OCI-LY1 (cell line): ENCODE measurements around the gene KLHL29.

Experiments
- H2AFZ ChIP-seq: fragments of 200-600 bp; sonication (generic), shearing (Covaris generic); 2 replicates; pipeline ENCODE4 v1.6.0; 2014; ENCODE audit warnings: antibody characterized with exemption, mild to moderate bottlenecking, low read length
- H3F3A ChIP-seq: fragments of 200-600 bp; sonication (generic), shearing (Covaris generic); 2 replicates; pipeline ENCODE4 v1.6.0; 2014; ENCODE audit warnings: mild to moderate bottlenecking, antibody characterized with exemption, low read length, moderate library complexity; ENCODE audit not compliant: insufficient read depth
- H3K27ac ChIP-seq: fragments of 200-600 bp; sonication (generic); 2 replicates; pipeline ENCODE4 v1.5.1; 2014; ENCODE audit warnings: low read length, mixed run types, mild to moderate bottlenecking, low read depth; ENCODE audit not compliant: poor library complexity, severe bottlenecking
- H3K27me3 ChIP-seq: fragments of 200-600 bp; sonication (generic); 2 replicates; pipeline ENCODE4 v1.6.0; 2014; ENCODE audit warnings: antibody characterized with exemption, mild to moderate bottlenecking, low read length, moderate library complexity; ENCODE audit not compliant: insufficient read depth
- H3K36me3 ChIP-seq: fragments of 200-600 bp; sonication (generic); 2 replicates; pipeline ENCODE4 v1.6.1; 2014; ENCODE audit warnings: mild to moderate bottlenecking, antibody characterized with exemption, low read length, moderate library complexity, mixed read lengths; ENCODE audit not compliant: insufficient read depth
- H3K4me1 ChIP-seq: fragments of 200-600 bp; sonication (generic); 2 replicates; pipeline ENCODE4 v1.5.1; 2014; ENCODE audit warnings: mild to moderate bottlenecking, low read length, moderate library complexity; ENCODE audit not compliant: insufficient read depth, severe bottlenecking
- H3K4me2 ChIP-seq: fragments of 200-600 bp; sonication (generic), shearing (Covaris generic); 2 replicates; pipeline ENCODE4 v1.6.1; 2014; ENCODE audit warnings: low read length
- H3K4me3 ChIP-seq: fragments of 200-600 bp; sonication (generic); 2 replicates; pipeline ENCODE4 v1.5.1; 2014; ENCODE audit warnings: low read length, low read depth, mild to moderate bottlenecking, mixed read lengths; ENCODE audit not compliant: poor library complexity, severe bottlenecking
- H3K79me2 ChIP-seq: fragments of 200-600 bp; shearing (Covaris generic); 2 replicates; pipeline ENCODE4 v1.6.1; 2016; ENCODE audit warnings: mixed run types, low read length, mixed read lengths; ENCODE audit not compliant: insufficient read depth
- H3K9ac ChIP-seq: fragments of 200-600 bp; sonication (generic), shearing (Covaris generic); 2 replicates; pipeline ENCODE4 v1.6.1; 2014; ENCODE audit warnings: mild to moderate bottlenecking, low read length, mixed read lengths
- H3K9me2 ChIP-seq: fragments of 200-600 bp; sonication (generic), shearing (Covaris generic); 2 replicates; pipeline ENCODE4 v1.6.1; 2014; ENCODE audit warnings: low read depth, mild to moderate bottlenecking, low read length, mixed read lengths
- H3K9me3 ChIP-seq: fragments of 200-600 bp; shearing (Covaris generic); 2 replicates; pipeline ENCODE4 v1.6.1; 2014; ENCODE audit warnings: low read length, mixed read lengths
- H4K20me1 ChIP-seq: fragments of 200-600 bp; sonication (generic), shearing (Covaris generic); 2 replicates; pipeline ENCODE4 v1.6.0; 2016; ENCODE audit warnings: mild to moderate bottlenecking, low read length; ENCODE audit not compliant: insufficient read depth
- EZH2 ChIP-seq: fragments of 200-600 bp; sonication (generic), shearing (Covaris generic); IDR thresholded peaks from 2 replicates; pipeline ENCODE4 v1.8.0; 2017; ENCODE audit warnings: borderline replicate concordance, mixed run types, mild to moderate bottlenecking, antibody characterized with exemption, low read length, moderate library complexity, mixed read lengths
- TF ChIP-seq, protein P1 (sequence below): fragments of 200-600 bp; sonication (generic), shearing (Covaris generic); IDR thresholded peaks from 2 replicates; pipeline ENCODE4 v1.5.1; 2017; ENCODE audit warnings: mild to moderate bottlenecking, antibody characterized with exemption, low read length, moderate library complexity, mixed read lengths

The KLHL29 gene

DNA sequence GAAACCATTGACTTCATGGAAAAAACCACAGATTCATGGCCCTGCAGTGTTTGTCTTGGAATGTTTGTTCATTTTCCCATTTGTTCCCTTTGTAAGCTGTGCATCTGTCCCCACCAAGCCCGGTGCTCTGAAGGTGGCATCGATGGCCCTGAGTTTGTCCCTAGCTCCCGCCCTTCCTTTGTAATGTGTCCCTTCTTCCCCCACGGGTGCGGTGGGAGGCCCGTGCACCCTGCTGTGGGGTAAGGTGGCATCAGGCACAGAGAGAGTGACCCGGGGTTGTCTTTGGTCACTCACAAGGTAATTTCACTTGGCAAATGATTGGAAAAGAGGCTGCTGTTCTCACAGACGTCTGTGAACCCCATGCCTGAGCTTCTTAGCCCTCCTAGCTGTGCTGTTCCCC, 28.7 kb downstream of the KLHL29 start:
- peaks cover 7% of the 10 kb centered on the region; the same call in 1 of the 2 replicates for H3K27me3 ChIP-seq
- H3K4me2 ChIP-seq, result no peak overlapping the region
- no peaks in the 10 kb centered on the region for H3K79me2 ChIP-seq
- TF ChIP-seq, protein P1, sequence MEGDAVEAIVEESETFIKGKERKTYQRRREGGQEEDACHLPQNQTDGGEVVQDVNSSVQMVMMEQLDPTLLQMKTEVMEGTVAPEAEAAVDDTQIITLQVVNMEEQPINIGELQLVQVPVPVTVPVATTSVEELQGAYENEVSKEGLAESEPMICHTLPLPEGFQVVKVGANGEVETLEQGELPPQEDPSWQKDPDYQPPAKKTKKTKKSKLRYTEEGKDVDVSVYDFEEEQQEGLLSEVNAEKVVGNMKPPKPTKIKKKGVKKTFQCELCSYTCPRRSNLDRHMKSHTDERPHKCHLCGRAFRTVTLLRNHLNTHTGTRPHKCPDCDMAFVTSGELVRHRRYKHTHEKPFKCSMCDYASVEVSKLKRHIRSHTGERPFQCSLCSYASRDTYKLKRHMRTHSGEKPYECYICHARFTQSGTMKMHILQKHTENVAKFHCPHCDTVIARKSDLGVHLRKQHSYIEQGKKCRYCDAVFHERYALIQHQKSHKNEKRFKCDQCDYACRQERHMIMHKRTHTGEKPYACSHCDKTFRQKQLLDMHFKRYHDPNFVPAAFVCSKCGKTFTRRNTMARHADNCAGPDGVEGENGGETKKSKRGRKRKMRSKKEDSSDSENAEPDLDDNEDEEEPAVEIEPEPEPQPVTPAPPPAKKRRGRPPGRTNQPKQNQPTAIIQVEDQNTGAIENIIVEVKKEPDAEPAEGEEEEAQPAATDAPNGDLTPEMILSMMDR, result no peak
- no peak for TF ChIP-seq EZH2
- H3K9me2 ChIP-seq, result no peaks in the 10 kb centered on the region
- no peak overlapping the region for H3K9ac ChIP-seq
- H3K36me3 ChIP-seq, result no peaks in the 10 kb centered on the region
- no peaks in the 10 kb centered on the region for H3F3A ChIP-seq
- no peaks in the 10 kb centered on the region for H4K20me1 ChIP-seq
- H3K27ac ChIP-seq, result no peak overlapping the region
- H3K4me3 ChIP-seq, result no peak overlapping the region
- no peak overlapping the region for H2AFZ ChIP-seq
- H3K9me3 ChIP-seq, result no peaks in the 10 kb centered on the region
- no peaks in the 10 kb centered on the region for H3K4me1 ChIP-seq

DNA sequence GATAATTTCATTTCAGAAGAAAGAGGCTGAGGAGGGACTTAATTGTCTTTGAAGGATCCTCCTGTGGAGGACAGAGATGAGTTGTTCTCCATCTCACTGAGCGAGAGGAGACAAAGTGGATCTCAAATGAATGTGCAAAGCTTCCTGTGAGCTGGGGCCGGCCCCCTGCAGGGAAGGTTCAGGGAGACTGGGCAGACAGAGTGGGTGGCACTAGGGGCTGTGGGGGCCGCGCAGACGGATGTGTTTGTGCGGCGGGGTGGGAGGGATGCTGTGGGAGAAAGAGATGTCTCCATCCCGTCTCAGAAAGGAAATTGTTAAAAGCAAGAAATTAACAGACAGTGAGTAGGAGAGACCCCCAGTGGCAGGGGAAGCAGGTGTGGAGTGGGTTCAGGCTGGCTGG, 29.1 kb downstream of the KLHL29 start:
- no peak overlapping the region for H2AFZ ChIP-seq
- no peaks in the 10 kb centered on the region for H3K9me2 ChIP-seq
- H3K4me3 ChIP-seq, result no peak overlapping the region
- no peak for TF ChIP-seq EZH2
- TF ChIP-seq, protein P1, result no peak
- no peaks in the 10 kb centered on the region for H3F3A ChIP-seq
- no peaks in the 10 kb centered on the region for H3K9me3 ChIP-seq
- H3K36me3 ChIP-seq, result no peaks in the 10 kb centered on the region
- no peaks in the 10 kb centered on the region for H3K79me2 ChIP-seq
- H3K4me2 ChIP-seq, result no peak overlapping the region
- no peaks in the 10 kb centered on the region for H3K4me1 ChIP-seq
- H3K27me3 ChIP-seq, result peaks cover 7% of the 10 kb centered on the region; the same call in 1 of the 2 replicates
- no peak overlapping the region for H3K9ac ChIP-seq
- H3K27ac ChIP-seq, result no peak overlapping the region
- H4K20me1 ChIP-seq, result no peaks in the 10 kb centered on the region

DNA sequence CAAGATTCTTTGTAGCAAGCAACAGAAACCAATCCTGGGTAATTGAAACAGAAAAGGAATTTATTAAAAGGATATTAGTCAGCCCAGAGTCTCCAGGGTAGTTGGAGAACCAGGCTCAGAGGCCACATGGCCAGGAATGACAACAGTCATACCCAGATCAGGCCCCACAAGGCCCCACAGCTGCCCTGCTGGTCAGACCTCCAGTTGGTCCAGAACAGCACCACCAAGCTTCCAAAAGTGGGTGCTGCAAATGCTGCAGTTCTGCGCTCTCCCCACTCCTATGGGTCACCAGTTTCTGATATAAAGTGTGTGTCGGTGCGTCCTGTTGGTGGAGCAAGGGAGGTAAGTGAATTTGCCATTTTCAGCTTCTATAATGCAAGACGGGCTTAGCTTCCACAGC, 29.9 kb downstream of the KLHL29 start:
- Histone ChIP-seq H3K9ac (no peak overlapping the region), H3K4me3 (no peak overlapping the region), H3K36me3 (no peaks in the 10 kb centered on the region), H3F3A (no peaks in the 10 kb centered on the region), H3K9me3 (no peaks in the 10 kb centered on the region), H3K4me1 (no peaks in the 10 kb centered on the region), H3K27me3 (peaks cover 7% of the 10 kb centered on the region; the same call in 1 of the 2 replicates), H2AFZ (no peak overlapping the region), H3K9me2 (no peaks in the 10 kb centered on the region), H3K4me2 (no peak overlapping the region), H3K27ac (no peak overlapping the region), H3K79me2 (no peaks in the 10 kb centered on the region), H4K20me1 (no peaks in the 10 kb centered on the region)
- no peak for TF ChIP-seq EZH2
- TF ChIP-seq, protein P1, result peak; percentile 31; the same call in 1 of the 2 replicates
